Thyroid gland (tissue), 4 donors: ENCODE results near the gene STAC2. TPM values are rescaled to one million over a fixed set of nuclear protein-coding genes. Genes with fewer than 3 reads are reported as not detected.
A peak's percentile ranks its signal among the peaks of the same experiment; 100 is the strongest.

Source experiments
- DNase-seq, 2 donors: peaks; one replicate each; pipeline ENCODE4 v3.0.0-alpha.2; 2019
- H3K27ac ChIP-seq, 3 donors: fragments of 200-600 bp; sonication (generic); 1 replicate in 2 of 3; 2 replicates in 1 of 3; pipeline ENCODE4 v1.5.1; 2016 to 2019; ENCODE audit warnings: mild to moderate bottlenecking in 1 of 3, moderate library complexity in 1 of 3
- H3K27me3 ChIP-seq: fragments of 200-600 bp; sonication (generic); one replicate; pipeline ENCODE4 v1.5.1; 2019
- H3K36me3 ChIP-seq, 2 donors: fragments of 200-600 bp; sonication (generic); one replicate each; pipeline ENCODE4 v1.5.1; 2016 to 2019
- H3K4me1 ChIP-seq, 2 donors: fragments of 200-600 bp; sonication (generic); one replicate each; pipeline ENCODE4 v1.5.1; 2017 to 2019
- H3K4me3 ChIP-seq, 3 donors: fragments of 200-600 bp; sonication (generic); replicated peaks in 1 of 3; 1 replicate in 2 of 3; 2 replicates in 1 of 3; pipeline ENCODE4 v1.5.1; 2016; ENCODE audit warnings: mild to moderate bottlenecking in 1 of 3
- H3K9me3 ChIP-seq: fragments of 200-600 bp; sonication (generic); one replicate; pipeline ENCODE4 v1.5.1; 2017
- CTCF ChIP-seq, 6 experiments: fragments of 200-600 bp in 3 of 6; fragments of 450-650 bp in 3 of 6; sonication (generic) in 3 of 6; IDR thresholded peaks; one replicate each; pipeline ENCODE4 v1.5.1; 2016 to 2019; ENCODE audit warnings: antibody characterized with exemption in 6 of 6, mild to moderate bottlenecking in 2 of 6, inconsistent platforms in 1 of 6, moderate library complexity in 1 of 6
- POLR2A ChIP-seq, 2 donors: fragments of 450-650 bp; IDR thresholded peaks; one replicate each; pipeline ENCODE4 v1.6.1; 2017; ENCODE audit warnings: antibody characterized with exemption in 2 of 2, mild to moderate bottlenecking in 2 of 2, moderate library complexity in 1 of 2
- WGBS, 2 donors: methylation state at CpG; one replicate each; pipeline ENCODE4 v1.1.5; 2017; 5-methylcytosine and 5-hydroxymethylcytosine counted together
- intact Hi-C: fragments of 100-400 bp; cut with DNase I; formaldehyde crosslinking; loops from one replicate; pipeline ENCODE4 v1.15.1; 2023
- total RNA-seq, 4 donors: library from RNA; depleted of rRNA; stranded (reverse); fragments of >200 nt; gene quantifications; one replicate each; pipeline ENCODE4 v1.2.3, GENCODE V29; 2016

STAC2 gene
- total RNA-seq, 4 donors from 2014 or later: not detected

GRCh38 chr17:39238311-39238972 lies 12.7 kb upstream of the STAC2 start:
- Histone ChIP-seq H3K27ac (no peak overlapping the region), H3K4me3 (no peak overlapping the region)
- intact Hi-C loops: loop anchor here (10.0 kb wide), 1 partner anchor 174 kb away; no protein-coding TSS in a partner anchor

GRCh38 chr17:39237586-39237985 lies 11.8 kb upstream of the STAC2 start:
- no peak for DNase-seq
- Histone ChIP-seq H3K36me3 (no peaks in the 10 kb centered on the region), H3K9me3 (no peaks in the 10 kb centered on the region), H3K4me1 (peaks cover 0 to 18% of the 10 kb centered on the region in 2 donors), H3K27me3 (no peaks in the 10 kb centered on the region), H3K27ac (no peak overlapping the region), H3K4me3 (no peak overlapping the region)
- 90% methylated on average over 3 to 4 of the region's 7 CpGs for WGBS, 2 donors
- TF ChIP-seq CTCF (IDR thresholded peaks at IDR 0.05) (no peak), POLR2A (IDR thresholded peaks at IDR 0.05) (no peak)
- intact Hi-C loops: loop anchor here (10.0 kb wide), 1 partner anchor 173 kb away; no protein-coding TSS in a partner anchor

More at GRCh38 chr17:39238311-39238972, 12.7 kb upstream of the STAC2 start:
- Histone ChIP-seq H3K27me3 (no peaks in the 10 kb centered on the region), H3K36me3 (no peaks in the 10 kb centered on the region), H3K4me1 (peaks cover 0 to 18% of the 10 kb centered on the region in 2 donors), H3K9me3 (no peaks in the 10 kb centered on the region)
- DNase-seq: peak; percentile 73 to 79
- WGBS, 2 donors: 27 to 29% methylated on average over 14 to 15 of the region's 15 CpGs
- TF ChIP-seq POLR2A (IDR thresholded peaks at IDR 0.05): no peak
- no peak for TF ChIP-seq CTCF (IDR thresholded peaks at IDR 0.05)

DNA sequence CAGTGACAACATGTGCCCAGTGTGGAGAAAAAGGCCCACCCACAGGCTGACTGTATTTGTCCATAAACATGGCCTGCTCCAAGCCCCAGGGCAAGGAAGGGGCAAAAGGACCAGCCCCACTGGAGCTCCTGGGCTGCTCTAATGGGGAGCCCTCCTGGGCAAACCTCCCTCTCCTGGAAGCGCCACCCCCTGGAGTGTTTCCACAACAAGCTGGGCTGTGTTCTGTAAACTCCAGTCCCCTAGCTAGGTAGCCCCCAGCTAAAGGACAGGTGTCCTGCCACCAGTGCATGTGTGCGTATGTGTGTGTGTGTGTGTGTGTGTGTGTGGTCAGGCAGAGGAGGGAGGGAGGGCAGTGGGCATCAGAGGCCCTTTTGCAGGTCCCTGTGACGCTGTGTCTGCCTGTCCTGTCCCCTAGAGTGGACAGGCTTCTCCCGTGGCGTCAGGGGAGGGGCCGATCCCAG lies 11.3 kb upstream of the STAC2 start:
- Histone ChIP-seq H3K36me3 (no peaks in the 10 kb centered on the region), H3K27me3 (no peaks in the 10 kb centered on the region), H3K4me3 (no peak overlapping the region), H3K27ac (no peak overlapping the region), H3K9me3 (no peaks in the 10 kb centered on the region), H3K4me1 (peaks cover 0 to 22% of the 10 kb centered on the region in 2 donors)
- 71 to 83% methylated on average over 5 of the region's 6 CpGs for WGBS, 2 donors
- intact Hi-C loops: loop anchor here (10.0 kb wide), 1 partner anchor 172 kb away; no protein-coding TSS in a partner anchor
- TF ChIP-seq CTCF (IDR thresholded peaks at IDR 0.05) (no peak), POLR2A (IDR thresholded peaks at IDR 0.05) (no peak)
- DNase-seq: no peak

DNA sequence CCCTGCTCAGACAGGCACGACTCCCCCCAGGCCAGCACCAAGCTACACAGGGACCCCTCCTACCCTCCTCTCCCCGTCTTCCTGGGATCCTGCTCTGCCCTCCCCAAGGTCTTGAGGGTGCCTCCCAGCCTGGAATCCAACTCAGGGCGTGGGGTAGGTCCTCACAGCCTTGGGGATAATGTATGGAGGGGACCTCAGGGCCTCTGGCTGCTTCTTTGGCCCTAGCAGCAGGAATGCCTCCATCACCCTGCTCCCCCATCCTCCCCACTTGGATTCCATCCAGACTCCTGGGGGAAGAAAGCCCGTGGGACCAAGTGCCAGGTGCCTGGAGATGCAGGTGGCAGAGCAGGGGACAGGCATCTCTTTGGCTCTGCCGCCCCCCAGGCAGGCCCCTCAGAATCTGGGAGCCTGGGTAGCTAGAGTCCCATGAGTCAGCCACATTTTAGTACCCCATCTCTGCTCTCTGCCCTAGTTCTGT lies 10.7 kb upstream of the STAC2 start:
- Histone ChIP-seq H3K27ac (no peak overlapping the region), H3K4me3 (no peak overlapping the region), H3K4me1 (peaks cover 0 to 24% of the 10 kb centered on the region in 2 donors), H3K27me3 (no peaks in the 10 kb centered on the region), H3K9me3 (no peaks in the 10 kb centered on the region), H3K36me3 (no peaks in the 10 kb centered on the region)
- WGBS, 2 donors: 33 to 42% methylated on average over 3 to 5 of the region's 5 CpGs
- no peak for DNase-seq
- TF ChIP-seq POLR2A (IDR thresholded peaks at IDR 0.05) (no peak), CTCF (IDR thresholded peaks at IDR 0.05) (no peak)
- intact Hi-C loops: loop anchor here (10.0 kb wide), 1 partner anchor 172 kb away; no protein-coding TSS in a partner anchor
